ENCODE measurements around the gene ZW10.

GRCh38 chr11:113683481-113684046 is 89.9 kb downstream of the ZW10 start:
- TF ChIP-seq CTCF (IDR thresholded peaks at IDR 0.05; ENCODE audit: poor library complexity, severe bottlenecking), result no peak
- TF ChIP-seq EZH2 (IDR thresholded peaks at IDR 0.05; ENCODE audit: borderline replicate concordance, insufficient read depth, low read length, poor library complexity, severe bottlenecking), result no peak
- no peak for TF ChIP-seq POLR2AphosphoS5 (IDR thresholded peaks at IDR 0.05)
- no peak for TF ChIP-seq EP300 (conservative IDR thresholded peaks at IDR 0.05; ENCODE audit: poor library complexity, severe bottlenecking)
- TF ChIP-seq REST (IDR thresholded peaks at IDR 0.05; ENCODE audit: borderline replicate concordance), result no peak
